Activated CD8-positive, alpha-beta memory T cell treated with anti-CD3 and anti-CD28 coated beads for 48 hours (primary cell): ENCODE measurements around the gene FAM83G.
"Not testable (repeated sequence)": the region's sequence is repeated elsewhere in the genome, so short reads cannot be mapped to it uniquely, and the experiment has no call there.

Experiments used
- DNase-seq, 3 experiments: peaks; one replicate each; pipeline ENCODE4 v3.0.0-alpha.2; 2020; ENCODE audit warnings: low read depth in 2 of 3, low spot score in 2 of 3

The FAM83G gene

GRCh38 chr17:18956581-18956980 lies 48.0 kb downstream of the FAM83G start:
- no peak for DNase-seq

GRCh38 chr17:18956021-18956420 lies 48.5 kb downstream of the FAM83G start:
- not testable (repeated sequence) for DNase-seq

- no peak for DNase-seq
Observed at GRCh38 chr17:18955009-18955408, 49.6 kb downstream of the FAM83G start.

GRCh38 chr17:18954321-18954720 lies 50.2 kb downstream of the FAM83G start:
- no peak for DNase-seq

- no peak for DNase-seq
Observed at GRCh38 chr17:18953231-18953728, 51.3 kb downstream of the FAM83G start.

- DNase-seq, result no peak
Observed at GRCh38 chr17:18951941-18952842, 52.4 kb downstream of the FAM83G start, which contains the start of gene SLC5A10. Gene SLC5A10 (plus strand): TSS chr17:18952165. CDS start chr17:18952206, 41 bp downstream.

GRCh38 chr17:18950944-18951905 lies 53.3 kb downstream of the FAM83G start:
- DNase-seq, result no peak

- DNase-seq, result no peak
Observed at GRCh38 chr17:18950346-18950745, 54.2 kb downstream of the FAM83G start.

GRCh38 chr17:18949566-18949965 lies 55.0 kb downstream of the FAM83G start:
- DNase-seq, result no peak

GRCh38 chr17:18948476-18949006 lies 56.0 kb downstream of the FAM83G start:
- DNase-seq, result no peak

- DNase-seq, result no peak
Observed at GRCh38 chr17:18947866-18948265, 56.7 kb downstream of the FAM83G start.

GRCh38 chr17:18946536-18946935 lies 58.0 kb downstream of the FAM83G start:
- no peak for DNase-seq

GRCh38 chr17:18944646-18945045 lies 59.9 kb downstream of the FAM83G start:
- no peak for DNase-seq

- DNase-seq, result no peak
Observed at GRCh38 chr17:18938692-18939023, 65.9 kb downstream of the FAM83G start.

- no peak for DNase-seq
Observed at GRCh38 chr17:18937981-18938691, 66.4 kb downstream of the FAM83G start.

GRCh38 chr17:18933102-18934058 lies 71.2 kb downstream of the FAM83G start:
- no peak for DNase-seq

GRCh38 chr17:18932360-18933055 lies 72.1 kb downstream of the FAM83G start:
- no peak for DNase-seq

- no peak for DNase-seq
Observed at GRCh38 chr17:18928628-18929125, 75.9 kb downstream of the FAM83G start.

- no peak for DNase-seq
Observed at GRCh38 chr17:18925187-18925586, 79.4 kb downstream of the FAM83G start.
